GM18520 (cell line): Measurements from ENCODE around the gene NIPA2.

ENCODE experiments used
- ATAC-seq: cut with Tn5 transposase; IDR thresholded peaks from one replicate; pipeline ENCODE4 v1.9.1; 2021; ENCODE audit not compliant: unreplicated experiment

The NIPA2 gene

DNA sequence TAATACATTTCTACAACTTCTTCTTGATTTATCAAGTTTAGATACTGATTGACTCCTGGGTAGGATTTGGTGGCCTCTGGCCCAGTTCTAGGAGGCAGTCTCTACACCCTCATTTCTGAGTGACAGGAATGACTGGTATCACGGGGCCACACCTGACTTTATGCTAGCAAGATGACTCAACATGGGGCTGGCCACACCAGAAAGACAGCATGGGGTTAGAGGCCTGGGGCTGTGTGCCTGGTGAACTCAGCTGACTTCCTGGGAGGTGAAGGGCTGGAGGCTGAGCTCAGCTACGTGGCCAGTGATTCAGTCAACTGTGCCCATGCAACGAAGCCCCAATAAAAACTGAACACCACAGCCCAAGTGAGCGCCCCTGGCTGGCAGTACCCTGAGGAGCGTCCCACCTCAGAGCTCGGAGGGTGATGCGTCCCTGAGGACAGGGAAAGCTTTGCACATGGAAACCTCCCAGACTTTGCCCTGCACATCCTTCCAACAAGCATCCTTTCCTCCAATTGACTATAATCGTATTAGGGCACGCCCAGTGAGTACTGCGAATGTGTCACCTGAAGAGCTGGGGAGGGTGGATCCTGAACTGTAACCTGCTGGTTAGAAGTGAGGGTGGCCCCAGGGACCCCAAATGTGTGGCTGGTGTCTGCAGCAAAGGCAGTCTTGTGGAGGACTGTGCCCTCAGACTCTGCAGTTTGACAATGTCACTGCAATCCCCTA is 57.2 kb downstream of the NIPA2 start:
- peak; percentile 83 for ATAC-seq

DNA sequence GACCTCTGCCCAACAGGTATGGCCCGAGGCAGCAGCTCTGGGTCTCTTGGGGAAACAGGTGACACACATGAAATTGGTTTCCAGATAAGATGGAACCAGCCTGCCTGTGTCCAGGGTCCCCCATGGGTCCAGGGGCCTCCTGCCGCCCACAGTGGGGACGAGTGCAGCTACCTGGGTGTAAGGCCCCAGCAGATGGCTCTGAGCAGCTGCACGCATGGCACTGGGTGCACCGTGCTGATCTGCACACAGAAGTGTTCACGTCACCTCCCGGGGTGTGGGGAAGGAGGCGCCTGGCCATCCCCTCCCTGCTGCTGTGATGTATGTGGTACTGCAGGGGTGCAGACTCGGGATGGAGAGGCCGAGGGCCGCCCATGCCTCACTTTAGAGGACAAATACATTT is 63.6 kb downstream of the NIPA2 start:
- ATAC-seq, result no peak

DNA sequence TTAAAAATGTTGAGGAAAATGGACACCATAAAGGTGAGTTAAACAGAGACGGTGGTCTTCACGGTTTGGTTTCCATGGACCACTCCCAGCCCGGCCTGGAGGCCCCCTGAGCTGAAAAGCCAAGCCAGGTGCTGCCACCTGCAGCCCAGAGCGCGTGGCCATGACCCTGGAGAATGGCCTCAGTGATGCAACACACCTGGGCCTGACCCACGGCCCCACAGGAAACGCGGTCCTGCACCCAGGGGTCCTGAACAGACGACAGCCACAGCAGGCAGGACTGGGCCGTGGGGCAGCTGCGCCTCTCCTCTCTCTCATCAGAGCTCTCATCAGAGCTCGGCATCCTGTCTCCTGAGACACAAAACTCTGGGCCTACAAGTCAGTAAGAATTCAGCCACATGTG is 64.1 kb downstream of the NIPA2 start:
- no peak for ATAC-seq

GRCh38 chr15:22902981-22903380 is 64.5 kb downstream of the NIPA2 start:
- ATAC-seq, result no peak

DNA sequence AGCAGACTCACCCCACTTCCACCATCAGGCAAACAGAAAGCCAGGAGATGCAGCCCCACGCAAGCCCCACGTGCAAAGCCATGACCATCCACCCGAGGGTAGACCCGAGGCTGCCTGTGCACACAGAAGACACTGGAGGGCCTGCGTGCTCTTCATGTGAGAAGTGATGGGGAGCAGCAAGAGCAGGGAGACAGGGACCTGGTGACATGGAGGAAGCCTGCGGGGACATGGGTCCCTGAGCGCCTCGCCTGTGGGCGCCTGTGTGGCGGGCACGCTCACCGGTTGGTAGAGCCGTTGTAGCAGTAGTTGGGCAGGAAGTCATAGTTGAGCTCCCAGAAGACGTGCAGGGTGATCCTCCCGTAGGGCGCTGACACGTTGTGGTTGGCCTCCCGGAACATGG is 65.0 kb downstream of the NIPA2 start:
- ATAC-seq, result no peak

- no peak for ATAC-seq
These were observed 65.6 kb downstream of the NIPA2 start for GRCh38 chr15:22903961-22904534.

DNA sequence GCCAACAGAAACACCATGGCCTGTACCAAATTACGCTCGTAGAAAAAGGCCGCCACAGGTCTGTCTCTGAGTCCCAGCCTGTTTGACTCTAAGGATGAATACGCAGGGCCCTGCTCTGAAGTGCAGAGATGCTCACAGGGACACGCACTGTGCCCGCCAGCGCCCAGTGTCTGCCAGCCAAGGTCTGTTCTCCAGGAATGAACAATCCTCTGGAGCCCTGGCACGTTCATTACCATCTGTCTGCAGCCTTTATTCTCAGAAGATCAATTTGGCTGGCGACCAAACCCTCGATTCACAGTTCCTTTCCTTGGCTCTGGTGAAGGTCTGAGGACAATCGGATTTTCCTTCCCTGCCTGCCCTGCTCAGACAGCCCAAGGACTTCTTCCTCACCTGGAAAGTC is 66.3 kb downstream of the NIPA2 start:
- ATAC-seq, result no peak

- ATAC-seq, result no peak
These were observed 68.9 kb downstream of the NIPA2 start for GRCh38 chr15:22907161-22907950.

DNA sequence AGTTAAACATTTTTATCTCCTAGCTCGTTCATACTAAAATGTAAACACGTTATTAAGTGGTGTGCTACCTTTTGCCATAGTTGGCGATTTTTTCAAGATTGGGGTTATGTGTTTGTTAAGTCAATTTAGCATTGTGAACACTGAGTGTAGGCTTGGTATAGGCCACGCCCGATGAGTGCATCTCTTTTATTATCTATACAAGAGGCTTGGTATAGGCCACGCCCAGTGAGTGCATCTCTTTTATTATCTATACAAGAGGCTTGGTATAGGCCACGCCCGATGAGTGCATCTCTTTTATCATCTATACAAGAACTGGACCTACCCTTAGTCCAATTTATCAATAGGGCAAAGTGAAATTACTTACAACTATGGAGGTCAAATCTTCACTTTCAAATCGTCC is 70.4 kb downstream of the NIPA2 start:
- no peak for ATAC-seq

GRCh38 chr15:22911306-22911705 is 72.8 kb downstream of the NIPA2 start:
- no peak for ATAC-seq

GRCh38 chr15:22912256-22912655 is 73.8 kb downstream of the NIPA2 start:
- no peak for ATAC-seq

GRCh38 chr15:22913646-22914380 is 75.3 kb downstream of the NIPA2 start:
- no peak for ATAC-seq

- ATAC-seq, result no peak
These were observed 77.5 kb downstream of the NIPA2 start for GRCh38 chr15:22915866-22916515.

DNA sequence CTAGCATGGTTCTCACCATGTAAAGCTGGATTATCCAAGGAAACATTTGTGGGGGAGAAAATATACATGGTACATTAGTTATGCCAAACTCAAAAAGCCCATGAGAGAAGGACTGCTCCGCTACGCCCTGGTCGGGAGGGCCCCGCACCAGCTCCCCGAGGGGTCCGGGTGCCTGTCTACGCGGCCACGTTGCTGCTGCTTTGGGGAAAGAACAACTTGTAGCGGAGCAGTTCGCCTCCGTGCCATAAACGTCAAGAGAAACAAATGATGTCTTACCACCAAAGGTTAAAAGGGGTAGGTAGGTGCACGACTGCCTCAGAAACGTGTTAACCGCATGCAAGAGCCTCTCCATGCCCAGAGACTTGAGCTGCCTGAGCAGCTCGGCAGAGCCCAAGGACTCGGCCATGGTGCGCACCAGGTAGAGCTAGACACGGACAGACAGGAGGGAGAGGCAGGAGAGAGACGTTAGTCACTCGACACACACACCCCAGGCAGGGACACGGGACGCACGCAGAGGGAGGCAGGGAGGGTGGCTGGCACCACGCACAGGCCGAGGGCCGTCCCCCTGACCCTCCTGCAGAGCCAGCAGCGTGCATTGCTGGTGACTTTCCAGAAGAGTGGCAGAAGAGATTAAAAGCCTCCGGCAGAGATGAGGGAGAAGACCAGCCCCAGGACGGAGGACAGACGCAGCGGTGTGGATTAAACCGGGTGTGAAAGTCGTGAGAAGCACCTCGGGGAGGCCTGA is 78.3 kb downstream of the NIPA2 start:
- ATAC-seq, result no peak

DNA sequence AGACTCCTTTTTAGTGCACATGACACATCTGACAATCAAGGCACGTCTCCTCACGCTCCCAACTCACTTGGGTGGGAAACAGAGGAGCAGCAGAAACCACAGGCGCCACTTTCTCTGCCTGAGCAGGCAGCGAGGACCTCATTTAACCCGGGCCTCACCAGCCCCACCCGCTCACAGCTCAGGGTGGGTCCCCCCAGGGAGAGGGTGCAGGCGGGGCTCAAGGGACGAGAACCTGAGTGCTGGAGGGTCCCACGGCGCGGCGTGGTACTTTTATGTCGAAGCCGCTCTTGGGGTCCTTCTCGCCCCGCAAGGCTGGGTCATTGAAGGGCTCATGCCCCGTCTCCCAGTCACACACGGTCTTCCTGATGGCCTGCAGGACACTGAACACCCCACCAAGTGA is 79.1 kb downstream of the NIPA2 start:
- no peak for ATAC-seq
